ENCODE data around the gene ZSCAN20.
"Not testable (repeated sequence)": the region's sequence is repeated elsewhere in the genome, so short reads cannot be mapped to it uniquely, and the experiment has no call there.

Gene ZSCAN20

GRCh38 chr1:33488624-33489023 lies 16.2 kb downstream of the ZSCAN20 start:
- no peak for DNase-seq (ENCODE audit: low read depth)

GRCh38 chr1:33494929-33495328 lies 22.5 kb downstream of the ZSCAN20 start:
- no peak for DNase-seq (ENCODE audit: low read depth)

- DNase-seq (ENCODE audit: low read depth): no peak
These were observed 25.0 kb downstream of the ZSCAN20 start for GRCh38 chr1:33497410-33497809.

- no peak for DNase-seq (ENCODE audit: low read depth)
These were observed 28.1 kb downstream of the ZSCAN20 start for GRCh38 chr1:33500547-33500946.

GRCh38 chr1:33501309-33501708 lies 28.9 kb downstream of the ZSCAN20 start:
- no peak for DNase-seq (ENCODE audit: low read depth)

- no peak for DNase-seq (ENCODE audit: low read depth)
These were observed 29.3 kb downstream of the ZSCAN20 start for GRCh38 chr1:33501774-33502173.

GRCh38 chr1:33502726-33503125 lies 30.3 kb downstream of the ZSCAN20 start:
- no peak for DNase-seq (ENCODE audit: low read depth)

GRCh38 chr1:33503506-33503905 lies 31.1 kb downstream of the ZSCAN20 start:
- DNase-seq (ENCODE audit: low read depth): no peak

GRCh38 chr1:33507661-33508060 lies 35.2 kb downstream of the ZSCAN20 start:
- DNase-seq (ENCODE audit: low read depth): no peak

GRCh38 chr1:33508151-33508550 lies 35.7 kb downstream of the ZSCAN20 start:
- no peak for DNase-seq (ENCODE audit: low read depth)

- not testable (repeated sequence) for DNase-seq (ENCODE audit: low read depth)
These were observed 36.8 kb downstream of the ZSCAN20 start for GRCh38 chr1:33509276-33509675.

- DNase-seq (ENCODE audit: low read depth): no peak
These were observed 40.0 kb downstream of the ZSCAN20 start for GRCh38 chr1:33512226-33513011.

- DNase-seq (ENCODE audit: low read depth): no peak
These were observed 42.7 kb downstream of the ZSCAN20 start for GRCh38 chr1:33515112-33515511.

- DNase-seq (ENCODE audit: low read depth): no peak
These were observed 43.2 kb downstream of the ZSCAN20 start for GRCh38 chr1:33515607-33516006.

GRCh38 chr1:33516428-33516827 lies 44.0 kb downstream of the ZSCAN20 start:
- no peak for DNase-seq (ENCODE audit: low read depth)

- DNase-seq (ENCODE audit: low read depth): no peak
These were observed 44.6 kb downstream of the ZSCAN20 start for GRCh38 chr1:33516891-33517567.

GRCh38 chr1:33517596-33518250 lies 45.3 kb downstream of the ZSCAN20 start:
- no peak for DNase-seq (ENCODE audit: low read depth)

- no peak for DNase-seq (ENCODE audit: low read depth)
These were observed 46.9 kb downstream of the ZSCAN20 start for GRCh38 chr1:33519240-33519884.

GRCh38 chr1:33524586-33524985 lies 52.1 kb downstream of the ZSCAN20 start:
- no peak for DNase-seq (ENCODE audit: low read depth)

GRCh38 chr1:33527934-33528333 lies 55.5 kb downstream of the ZSCAN20 start:
- DNase-seq (ENCODE audit: low read depth): no peak

GRCh38 chr1:33529957-33530356 lies 57.5 kb downstream of the ZSCAN20 start:
- DNase-seq (ENCODE audit: low read depth): no peak

GRCh38 chr1:33532250-33532649 lies 59.8 kb downstream of the ZSCAN20 start:
- DNase-seq (ENCODE audit: low read depth): no peak

GRCh38 chr1:33532936-33533335 lies 60.5 kb downstream of the ZSCAN20 start:
- DNase-seq (ENCODE audit: low read depth): no peak
